ENCODE measurements around the gene SMAP2.
"Not testable (repeated sequence)": the region's sequence is repeated elsewhere in the genome, so short reads cannot be mapped to it uniquely, and the experiment has no call there.

SMAP2 gene

GRCh38 chr1:40371707-40372258, 1.7 kb upstream of the SMAP2 start:
- in situ Hi-C loops (cut with MboI; ENCODE audit: low sequenced_read_pairs), result no loop called here

- in situ Hi-C loops (cut with MboI; ENCODE audit: low sequenced_read_pairs), result no loop called here
These were observed 737 bp upstream of the SMAP2 start for GRCh38 chr1:40372658-40373322.

DNA sequence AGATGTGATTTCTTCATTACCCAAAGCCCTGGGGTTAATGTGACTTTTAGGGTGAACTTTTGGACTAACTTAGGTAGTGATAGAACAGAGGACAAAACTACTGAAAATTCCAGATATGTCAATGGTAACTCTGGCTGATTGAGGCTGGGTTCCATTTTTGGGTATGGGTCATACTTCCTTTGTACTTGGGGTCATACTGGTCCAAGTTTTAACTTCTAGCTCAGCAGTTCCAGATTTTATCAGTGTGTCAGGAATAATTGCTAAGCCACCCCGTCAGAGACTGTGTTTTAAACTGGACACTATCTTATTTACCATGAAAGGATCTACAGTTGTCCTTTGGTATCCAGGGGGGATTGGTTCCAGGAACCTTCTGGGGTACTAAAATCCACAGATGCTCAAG, 4.0 kb downstream of the SMAP2 start:
- in situ Hi-C loops (cut with MboI; ENCODE audit: low sequenced_read_pairs), result no loop called here

DNA sequence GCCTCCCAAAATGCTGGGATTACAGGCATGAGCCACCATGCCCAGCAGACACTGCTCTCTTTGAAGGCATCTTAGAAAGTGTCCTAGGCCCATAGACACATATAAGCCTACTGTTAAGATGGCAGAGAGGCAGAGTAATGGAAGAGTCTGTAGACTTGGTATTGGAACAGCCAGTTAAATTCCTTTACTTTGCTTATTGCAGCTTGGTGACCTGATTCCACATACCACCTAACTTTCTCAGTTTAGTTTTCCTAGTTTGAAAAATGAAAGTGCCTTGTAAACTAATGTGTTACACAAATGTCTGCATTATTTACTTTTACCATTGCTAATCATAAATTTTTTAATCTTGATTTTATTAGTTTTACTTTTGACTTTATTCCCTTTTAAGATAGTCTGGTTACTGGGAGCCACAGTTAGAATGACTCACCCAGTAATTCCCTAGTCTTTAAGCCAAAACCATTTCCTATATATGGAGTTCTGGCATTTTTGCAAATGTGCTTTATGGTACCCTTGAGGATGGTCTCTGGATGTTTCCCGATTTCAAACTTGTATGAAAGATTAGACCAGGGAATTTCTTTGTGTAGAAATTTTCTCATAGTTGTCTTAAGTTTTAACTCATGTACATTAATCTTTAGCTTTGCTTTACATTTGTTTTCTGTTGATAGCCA, 6.4 kb downstream of the SMAP2 start:
- in situ Hi-C loops (cut with MboI; ENCODE audit: low sequenced_read_pairs), result no loop called here

DNA sequence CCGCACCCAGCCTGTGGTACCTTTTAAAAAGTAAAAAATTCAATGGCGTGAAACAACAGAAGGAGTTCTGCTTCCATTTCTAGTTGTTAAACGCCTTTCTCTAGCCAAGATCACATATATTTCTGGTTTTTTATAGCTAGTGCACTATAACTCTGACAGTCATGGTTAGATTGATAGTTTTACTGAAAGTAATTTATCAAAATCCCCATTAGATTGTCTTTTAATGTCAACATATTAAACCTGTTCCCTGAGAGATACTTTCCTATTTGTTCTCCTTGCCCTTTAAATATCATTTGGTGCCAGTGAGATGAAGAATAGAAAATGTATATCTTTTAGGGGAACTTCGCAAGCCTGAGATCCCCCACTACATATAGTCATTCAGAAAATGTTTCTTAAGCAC, 7.3 kb downstream of the SMAP2 start:
- in situ Hi-C loops (cut with MboI; ENCODE audit: low sequenced_read_pairs), result no loop called here

DNA sequence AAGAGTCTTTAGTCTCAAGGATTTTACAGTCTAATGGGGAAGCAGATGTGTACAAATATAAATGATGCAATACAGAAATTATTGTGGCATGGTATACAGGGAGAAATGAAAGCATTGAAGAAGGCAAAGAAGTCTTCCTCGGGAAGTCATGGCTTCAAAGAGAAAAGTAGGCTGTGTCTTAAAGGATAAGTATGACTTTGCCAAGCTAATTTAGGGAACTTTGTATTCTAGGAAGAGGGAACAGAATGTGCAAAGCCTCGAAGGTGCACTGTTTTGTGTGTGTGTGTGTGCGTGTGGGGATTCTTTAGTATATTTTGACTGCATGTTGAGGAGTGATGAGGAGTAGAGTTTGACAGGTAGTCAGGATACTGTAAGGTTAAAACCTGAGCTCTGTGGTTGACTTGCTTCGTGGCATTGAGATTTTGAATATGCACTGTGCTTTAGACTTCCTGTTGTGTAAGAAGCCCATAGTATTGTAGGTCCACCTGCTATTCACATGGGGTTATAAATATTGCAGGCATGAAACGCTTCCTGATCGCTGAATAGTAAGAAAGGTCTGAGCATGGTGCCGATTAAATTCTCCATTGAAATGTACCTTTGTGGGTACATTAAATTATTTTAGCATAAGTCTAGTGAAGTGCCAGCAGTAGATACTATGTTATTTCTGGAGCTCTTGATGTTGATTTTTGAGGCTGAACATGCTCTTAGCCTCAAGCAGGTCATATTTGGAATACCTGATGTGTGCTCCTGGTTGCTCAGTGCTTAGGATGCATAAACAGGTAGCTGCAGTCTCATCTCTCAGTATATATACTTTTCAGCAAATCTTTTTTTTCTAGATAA, 8.0 kb downstream of the SMAP2 start:
- in situ Hi-C loops (cut with MboI; ENCODE audit: low sequenced_read_pairs), result no loop called here

- in situ Hi-C loops (cut with MboI; ENCODE audit: low sequenced_read_pairs), result no loop called here
These were observed 8.6 kb downstream of the SMAP2 start for GRCh38 chr1:40382108-40382460.

DNA sequence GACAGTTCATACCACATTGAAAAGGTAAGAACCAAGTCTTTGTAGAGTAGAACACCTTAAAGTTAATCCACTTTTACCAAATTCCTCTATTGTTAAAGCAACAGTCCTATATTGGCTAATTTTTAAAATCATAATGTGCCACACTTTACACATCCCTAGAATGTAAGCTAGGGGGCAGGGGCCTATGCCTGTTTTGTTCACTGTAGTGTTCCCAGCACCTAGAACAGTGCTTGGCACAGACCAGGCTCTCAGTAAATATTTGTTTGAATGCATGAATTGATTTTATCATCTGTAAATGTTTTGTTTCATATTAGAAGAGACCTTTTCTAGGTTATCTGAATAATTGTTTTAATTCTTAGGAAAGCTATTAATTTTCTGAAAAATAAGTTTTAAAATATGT, 9.1 kb downstream of the SMAP2 start:
- in situ Hi-C loops (cut with MboI; ENCODE audit: low sequenced_read_pairs), result no loop called here

GRCh38 chr1:40383095-40383487, 9.6 kb downstream of the SMAP2 start:
- in situ Hi-C loops (cut with MboI; ENCODE audit: low sequenced_read_pairs), result no loop called here

DNA sequence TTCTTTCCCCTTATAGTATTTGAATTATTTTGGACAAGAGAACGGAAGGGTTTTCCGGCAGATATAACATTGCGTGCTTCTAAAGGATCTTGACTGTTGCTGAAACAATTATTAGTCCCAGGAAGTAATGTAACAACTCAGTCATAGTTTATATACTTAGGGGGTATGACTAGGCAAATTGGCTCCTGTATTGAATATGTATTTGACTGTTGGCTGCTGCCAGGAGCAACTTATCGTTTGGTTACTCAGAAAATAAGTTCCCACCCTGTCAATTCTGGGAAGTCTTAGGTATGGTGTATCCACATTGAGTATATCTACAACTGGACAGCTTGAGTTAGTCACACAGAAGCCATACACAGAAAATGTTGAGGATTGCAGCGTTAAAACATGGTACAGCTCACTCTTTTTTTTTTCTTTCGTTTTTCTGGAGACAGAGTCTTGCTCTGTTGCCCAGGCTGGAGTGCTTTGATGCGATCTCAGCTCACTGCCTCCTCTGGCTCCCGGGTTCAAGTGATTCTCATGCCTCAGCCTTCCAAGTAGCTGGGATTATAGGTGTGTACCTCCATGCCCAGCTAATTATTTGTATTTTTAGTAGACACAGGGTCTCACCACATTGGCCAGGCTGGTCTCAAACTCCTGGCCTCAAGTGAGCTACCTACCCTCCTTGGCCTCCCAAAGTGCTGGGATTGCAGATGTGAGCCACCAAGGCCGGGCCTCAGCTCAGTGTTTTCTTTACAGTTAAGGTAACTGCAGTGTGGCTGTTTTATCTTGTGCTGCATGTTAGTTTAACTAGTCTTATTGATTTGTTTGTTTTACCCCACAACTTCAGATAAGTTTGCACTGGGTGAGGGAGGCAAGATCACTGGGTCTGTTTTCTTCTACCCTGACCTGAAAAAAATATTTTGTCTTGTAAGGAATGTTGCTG, 10.2 kb downstream of the SMAP2 start:
- in situ Hi-C loops (cut with MboI; ENCODE audit: low sequenced_read_pairs), result no loop called here

DNA sequence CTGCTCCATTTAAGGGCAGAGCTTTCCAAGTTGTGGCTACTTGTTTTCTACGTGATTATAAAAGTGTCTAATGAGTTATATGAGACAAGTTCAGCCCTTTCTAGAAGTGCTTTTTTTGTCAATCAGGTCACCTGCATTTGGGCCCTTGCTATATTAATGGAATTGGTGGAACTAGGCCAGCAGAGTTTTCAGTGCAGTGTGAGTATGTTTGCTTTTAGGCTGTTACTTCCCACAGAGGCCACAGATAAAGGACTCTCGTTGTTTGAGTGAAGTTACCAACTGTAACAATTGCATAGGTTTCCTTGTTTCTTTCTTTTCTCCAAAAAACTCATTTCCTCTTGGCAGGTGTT, 10.9 kb downstream of the SMAP2 start:
- in situ Hi-C loops (cut with MboI; ENCODE audit: low sequenced_read_pairs), result no loop called here

DNA sequence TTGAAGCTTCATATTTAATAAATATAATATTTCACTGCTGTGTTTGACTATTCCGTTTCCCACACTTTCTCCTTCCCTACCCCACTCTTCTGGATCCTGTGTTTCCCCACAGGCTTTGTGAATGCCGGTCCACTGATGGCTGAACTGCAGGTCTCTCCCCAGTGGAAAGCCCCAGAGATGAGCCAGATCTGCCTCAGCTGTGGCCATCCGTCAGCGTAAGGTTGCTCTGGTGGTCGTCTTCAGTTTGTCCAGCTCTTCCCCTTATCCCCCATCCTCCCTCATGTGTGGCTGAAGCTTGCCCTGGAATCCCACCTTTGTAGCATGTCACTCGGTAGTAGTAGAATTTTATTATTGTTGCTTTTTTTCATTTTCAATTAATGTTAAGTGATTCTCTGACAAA, 11.4 kb downstream of the SMAP2 start:
- in situ Hi-C loops (cut with MboI; ENCODE audit: low sequenced_read_pairs), result no loop called here

DNA sequence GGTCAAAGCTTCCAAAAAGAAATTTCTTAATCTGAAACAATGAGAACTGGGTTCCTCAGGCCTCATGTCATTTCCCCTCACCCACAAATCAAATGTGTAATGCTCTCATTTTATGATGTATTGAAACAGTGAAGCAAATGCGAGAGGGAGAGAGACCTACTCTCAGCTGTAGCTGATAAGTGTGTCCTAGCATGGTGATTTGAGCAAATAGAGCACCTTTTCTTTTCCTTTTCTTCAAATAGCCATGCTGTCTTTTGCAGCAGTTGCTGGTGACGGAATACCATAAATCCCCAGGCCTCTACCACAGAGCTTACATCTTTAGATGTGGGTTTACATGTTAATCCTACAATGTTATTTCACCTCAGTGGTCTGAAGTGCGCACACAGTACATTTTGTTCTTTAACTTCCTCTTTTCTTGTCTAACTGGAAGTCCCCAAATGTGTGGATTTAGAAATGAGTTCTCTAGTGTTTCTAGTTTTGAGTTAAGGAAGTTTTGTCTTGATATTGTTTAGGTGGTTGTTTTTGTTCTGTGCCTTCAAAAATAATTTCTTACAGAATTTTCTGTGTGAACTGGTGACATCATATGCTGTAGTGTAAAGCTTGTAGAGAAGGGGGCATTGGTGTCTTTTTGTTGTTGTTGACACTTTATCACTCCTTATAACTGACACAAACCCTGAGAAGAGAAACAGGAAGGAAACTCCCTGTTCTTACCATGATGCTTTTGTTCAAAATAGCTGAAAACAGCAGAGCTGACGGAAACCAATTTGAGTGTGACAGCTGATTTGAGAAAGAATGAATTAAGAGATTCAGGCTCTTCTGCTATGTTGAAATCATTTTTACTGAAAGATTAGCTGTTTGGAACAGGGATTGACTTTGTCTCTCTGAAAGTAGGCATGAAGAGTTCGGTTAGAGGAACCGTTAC, 12.2 kb downstream of the SMAP2 start:
- in situ Hi-C loops (cut with MboI; ENCODE audit: low sequenced_read_pairs), result no loop called here

- in situ Hi-C loops (cut with MboI; ENCODE audit: low sequenced_read_pairs), result no loop called here
These were observed 12.8 kb downstream of the SMAP2 start for GRCh38 chr1:40386359-40386723.

DNA sequence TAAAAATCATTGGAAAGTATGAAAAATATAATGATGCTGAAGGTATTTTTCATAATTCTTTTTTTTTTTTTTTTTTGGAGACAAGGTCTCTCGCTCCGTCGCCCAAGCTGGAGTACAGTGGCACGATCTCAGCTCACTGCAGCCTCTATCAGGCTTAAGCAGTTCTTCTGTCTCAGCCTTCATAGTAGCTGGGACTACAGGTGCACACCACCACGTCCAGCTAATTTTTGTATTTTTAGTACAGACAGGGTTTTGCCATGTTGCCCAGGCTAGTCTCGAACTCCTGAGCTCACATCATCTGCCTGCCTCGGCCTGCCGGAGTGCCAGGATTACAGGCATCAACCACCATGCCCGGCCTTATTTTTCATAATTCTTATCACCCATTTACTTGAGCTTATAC, 13.3 kb downstream of the SMAP2 start:
- in situ Hi-C loops (cut with MboI; ENCODE audit: low sequenced_read_pairs), result no loop called here

DNA sequence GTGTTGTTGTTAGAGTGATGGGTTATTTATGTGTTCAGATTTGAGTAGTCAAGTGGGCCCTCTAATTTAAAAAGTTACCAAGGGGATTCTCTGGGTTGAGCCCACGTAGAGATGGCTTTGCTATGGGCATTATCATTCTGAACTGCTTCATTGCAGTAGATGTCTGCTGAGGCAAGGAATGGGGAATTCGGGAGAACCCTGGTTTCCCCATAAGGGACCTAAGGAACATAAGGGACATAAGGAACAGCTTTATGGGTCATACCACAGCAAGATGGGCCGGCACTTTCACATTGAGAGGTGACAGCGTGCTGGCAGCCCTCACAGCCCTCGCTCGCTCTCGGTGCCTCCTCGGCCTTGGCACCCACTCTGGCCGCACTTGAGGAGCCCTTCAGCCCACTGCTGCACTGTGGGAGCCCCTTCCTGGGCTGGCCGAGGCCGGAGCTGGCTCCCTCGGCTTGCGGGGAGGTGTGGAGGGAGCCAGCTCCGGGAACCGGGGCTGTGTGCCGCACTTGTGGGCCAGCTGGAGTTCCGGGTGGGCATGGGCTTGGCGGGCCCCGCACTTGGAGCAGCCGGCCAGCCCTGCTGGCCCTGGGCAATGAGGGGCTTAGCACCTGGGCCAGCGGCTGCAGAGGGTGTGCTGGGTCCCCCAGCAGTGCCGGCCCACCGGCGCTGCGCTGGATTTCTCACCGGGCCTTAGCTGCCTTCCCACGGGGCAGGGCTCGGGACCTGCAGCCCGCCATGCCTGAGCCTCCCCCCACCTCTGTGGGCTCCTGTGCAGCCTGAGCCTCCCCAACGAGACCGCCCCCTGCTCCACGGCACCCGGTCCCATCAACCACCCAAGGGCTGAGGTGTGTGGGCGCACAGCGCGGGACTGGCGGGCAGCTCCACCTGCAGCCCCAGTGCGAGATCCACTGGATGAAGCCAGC, 14.1 kb downstream of the SMAP2 start:
- in situ Hi-C loops (cut with MboI; ENCODE audit: low sequenced_read_pairs), result not testable (repeated sequence)

DNA sequence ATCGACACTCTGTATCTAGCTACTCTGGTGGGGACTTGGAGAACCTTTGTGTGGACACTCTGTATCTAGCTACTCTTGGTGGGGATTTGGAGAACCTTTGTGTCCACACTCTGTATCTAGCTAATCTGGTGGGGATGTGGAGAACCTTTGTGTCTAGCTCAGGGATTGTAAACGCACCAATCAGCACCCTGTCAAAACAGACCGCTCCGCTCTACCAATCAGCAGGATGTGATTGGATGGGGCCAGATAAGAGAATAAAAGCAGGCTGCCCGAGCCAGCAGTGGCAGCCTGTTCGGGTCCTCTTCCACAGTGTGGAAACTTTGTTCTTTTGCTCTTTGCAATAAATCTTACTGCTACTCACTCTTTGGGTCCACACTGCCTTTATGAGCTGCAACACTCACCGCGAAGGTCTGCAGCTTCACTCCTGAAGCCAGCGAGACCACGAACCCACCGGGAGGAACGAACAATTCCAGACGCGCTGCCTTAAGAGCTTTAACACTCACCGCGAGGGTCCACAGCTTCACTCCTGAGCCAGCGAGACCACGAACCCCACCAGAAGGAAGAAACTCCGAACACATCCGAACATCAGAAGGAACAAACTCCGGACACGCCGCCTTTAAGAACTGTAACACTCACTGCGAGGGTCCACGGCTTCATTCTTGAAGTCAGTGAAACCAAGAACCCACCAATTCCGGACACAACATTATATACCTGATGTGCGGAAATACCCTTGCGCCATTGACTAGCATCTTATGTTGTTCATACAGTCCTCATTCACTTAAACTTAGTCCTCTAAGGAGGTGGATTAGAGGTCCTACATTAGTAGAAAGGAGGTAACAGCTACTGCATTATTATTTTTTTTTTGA, 15.2 kb downstream of the SMAP2 start:
- in situ Hi-C loops (cut with MboI; ENCODE audit: low sequenced_read_pairs), result not testable (repeated sequence)

DNA sequence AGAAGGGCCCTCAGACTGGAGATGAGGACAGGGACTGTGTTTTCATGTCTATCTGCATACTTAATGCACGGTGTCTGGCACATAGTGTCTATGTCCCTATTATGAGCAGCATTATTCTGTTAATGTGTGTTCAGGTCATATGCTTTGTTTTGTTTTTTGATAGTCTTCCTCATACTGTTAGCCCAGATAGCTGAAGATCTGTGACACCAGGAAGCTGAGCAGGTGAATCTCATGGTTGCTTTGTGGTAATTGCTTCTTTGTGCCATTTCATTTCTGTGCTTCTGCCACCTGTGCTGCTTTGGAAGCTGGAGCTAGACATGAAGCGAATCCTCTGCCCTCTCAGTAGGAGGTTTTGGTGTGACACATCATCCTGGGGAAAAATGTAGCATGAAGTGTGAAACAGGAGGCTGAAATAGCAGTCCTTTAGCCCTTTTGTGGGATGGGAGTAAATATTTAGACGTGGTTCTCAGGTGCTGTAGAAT, 15.8 kb downstream of the SMAP2 start:
- in situ Hi-C loops (cut with MboI; ENCODE audit: low sequenced_read_pairs), result no loop called here

Data from hTERT RPE-1 (cell line).